IMR-90 (cell line): ENCODE results near the gene ZFHX3. TPM values are rescaled to one million over a fixed set of nuclear protein-coding genes. Genes with fewer than 3 reads are reported as not detected.
A peak's percentile ranks its signal among the peaks of the same experiment; 100 is the strongest.

Experiments
- ATAC-seq: fragments of 200-7000 bp; cut with Tn5 transposase; 2 replicates; pipeline ENCODE4 v1.9.1; 2020; ENCODE audit warnings: low read depth, mild to moderate bottlenecking, moderate library complexity
- BruUV-seq: library from RNA; stranded (reverse); fragments of 400-500 nt; replicated peaks from 2 replicates; lab custom pipeline; 2021; lab: Mats Ljungman, UMichigan
- CTCF ChIA-PET: fragments of 300-600 bp; formaldehyde crosslinking; extraction: SDS; loops from one replicate; lab custom pipeline; 2021; ENCODE audit warnings: antibody characterized with exemption; lab: Yijun Ruan, JAX
- POLR2A ChIA-PET: fragments of 300-600 bp; sonication (Branson Sonifier 250); formaldehyde crosslinking; loops from one replicate; lab custom pipeline; 2022; ENCODE audit warnings: antibody characterized with exemption; ENCODE audit not compliant: unreplicated experiment; lab: Charles Lee
- DNase-seq: peaks from one replicate; pipeline ENCODE4 v3.0.0; 2013
- H2AFZ ChIP-seq: replicated peaks from 2 replicates; pipeline ENCODE3; 2013; ENCODE audit warnings: low read length, mild to moderate bottlenecking; ENCODE audit not compliant: poor library complexity
- H2AK5ac ChIP-seq: 2 replicates; pipeline ENCODE4 v1.6.1; 2013; ENCODE audit warnings: low read depth, low read length, inconsistent platforms
- H2AK9ac ChIP-seq: replicated peaks from 2 replicates; pipeline ENCODE3; 2013; ENCODE audit warnings: mild to moderate bottlenecking, low read depth, low read length, moderate library complexity; ENCODE audit not compliant: poor library complexity
- H2BK120ac ChIP-seq: 2 replicates; pipeline ENCODE4 v1.6.1; 2013; ENCODE audit warnings: low read depth, low read length, inconsistent platforms
- H2BK15ac ChIP-seq: 3 replicates; pipeline ENCODE4 v1.6.1; 2013; ENCODE audit warnings: low read depth, low read length, inconsistent platforms
- H2BK20ac ChIP-seq: 2 replicates; pipeline ENCODE4 v1.6.1; 2013; ENCODE audit warnings: low read depth, mild to moderate bottlenecking, inconsistent platforms, low read length, moderate library complexity
- H2BK5ac ChIP-seq: 2 replicates; pipeline ENCODE4 v1.6.1; 2013; ENCODE audit warnings: mild to moderate bottlenecking, low read depth, low read length, inconsistent platforms; ENCODE audit not compliant: poor library complexity, severe bottlenecking
- H3K14ac ChIP-seq: replicated peaks from 2 replicates; pipeline ENCODE4 v1.6.1; 2013; ENCODE audit warnings: low read depth, low read length, inconsistent platforms
- H3K18ac ChIP-seq: 2 replicates; pipeline ENCODE4 v1.6.1; 2013; ENCODE audit warnings: low read depth, low read length, control low read depth
- H3K23ac ChIP-seq: 2 replicates; pipeline ENCODE4 v1.6.1; 2013; ENCODE audit warnings: low read depth, low read length, inconsistent platforms
- H3K27ac ChIP-seq: 2 replicates; pipeline ENCODE4 v1.5.1; 2013; ENCODE audit warnings: mild to moderate bottlenecking, control low read depth, low read length; ENCODE audit not compliant: insufficient read depth
- H3K27me3 ChIP-seq: 2 replicates; pipeline ENCODE4 v1.6.1; 2013; ENCODE audit warnings: low read length; ENCODE audit not compliant: control insufficient read depth, insufficient read depth
- H3K36me3 ChIP-seq: 2 replicates; pipeline ENCODE4 v1.6.1; 2013; ENCODE audit warnings: low read length, mixed read lengths; ENCODE audit not compliant: control insufficient read depth, insufficient read depth
- H3K4ac ChIP-seq: 2 replicates; pipeline ENCODE4 v1.6.1; 2013; ENCODE audit warnings: low read depth, low read length, inconsistent platforms
- H3K4me1 ChIP-seq: 2 replicates; pipeline ENCODE4 v1.6.1; 2013; ENCODE audit warnings: low read length, mixed read lengths; ENCODE audit not compliant: control insufficient read depth, insufficient read depth
- H3K4me2 ChIP-seq: 2 replicates; pipeline ENCODE4 v1.6.1; 2013; ENCODE audit warnings: low read depth, mild to moderate bottlenecking, control low read depth, low read length, moderate library complexity
- H3K4me3 ChIP-seq: 2 replicates; pipeline ENCODE4 v1.5.1; 2013; ENCODE audit warnings: low read depth, mild to moderate bottlenecking, control low read depth, low read length, moderate library complexity; ENCODE audit not compliant: insufficient read depth
- H3K56ac ChIP-seq: 2 replicates; pipeline ENCODE4 v1.6.1; 2013; ENCODE audit warnings: low read length, inconsistent platforms; ENCODE audit not compliant: insufficient read depth; ENCODE audit errors: extremely low read depth
- H3K79me1 ChIP-seq, 2 experiments: 2 replicates each; pipeline ENCODE4 v1.6.1; 2013; ENCODE audit warnings: low read length in 2 of 2, inconsistent platforms in 1 of 2, low read depth in 1 of 2
- H3K9ac ChIP-seq: 2 replicates; pipeline ENCODE4 v1.6.1; 2013; ENCODE audit warnings: low read depth, low read length, control low read depth
- H3K9me1 ChIP-seq: 2 replicates; pipeline ENCODE4 v1.6.1; 2013; ENCODE audit warnings: low read length, inconsistent platforms; ENCODE audit not compliant: insufficient read depth
- H3K9me3 ChIP-seq: 2 replicates; pipeline ENCODE4 v1.6.1; 2013; ENCODE audit warnings: low read length; ENCODE audit not compliant: control insufficient read depth, insufficient read depth
- H4K20me1 ChIP-seq: 2 replicates; pipeline ENCODE4 v1.6.1; 2013; ENCODE audit warnings: low read length, inconsistent platforms; ENCODE audit not compliant: insufficient read depth
- H4K5ac ChIP-seq: 2 replicates; pipeline ENCODE4 v1.6.1; 2013; ENCODE audit warnings: mild to moderate bottlenecking, low read depth, low read length, control low read depth
- H4K8ac ChIP-seq, 2 experiments: 2 replicates each; pipeline ENCODE4 v1.6.1; 2013; ENCODE audit warnings: low read depth in 2 of 2, low read length in 2 of 2, control low read depth in 1 of 2, inconsistent platforms in 1 of 2
- H4K91ac ChIP-seq: 2 replicates; pipeline ENCODE4 v1.6.1; 2013; ENCODE audit warnings: low read depth, low read length, inconsistent platforms; ENCODE audit not compliant: insufficient read depth
- BHLHE40 ChIP-seq: fragments of 150-350 bp; IDR thresholded peaks from 2 replicates; pipeline ENCODE4 v1.6.1; 2016; ENCODE audit warnings: mild to moderate bottlenecking, low read depth, low read length
- CEBPB ChIP-seq: IDR thresholded peaks from 2 replicates; pipeline ENCODE4 v1.6.1; 2012; ENCODE audit warnings: low read depth, low read length, improper control_type of control experiment
- CHD1 ChIP-seq: IDR thresholded peaks from 2 replicates; pipeline ENCODE4 v1.6.1; 2012; ENCODE audit warnings: low read depth, low read length, improper control_type of control experiment
- CTCF ChIP-seq: conservative IDR thresholded peaks from 2 replicates; pipeline ENCODE4 v1.5.1; 2012; ENCODE audit warnings: mild to moderate bottlenecking, low read depth, low read length, improper control_type of control experiment
- ELK1 ChIP-seq: fragments of 150-350 bp; IDR thresholded peaks from 2 replicates; pipeline ENCODE4 v1.6.1; 2016; ENCODE audit warnings: low read depth, mild to moderate bottlenecking, low read length, moderate library complexity, borderline replicate concordance
- FOS ChIP-seq: fragments of 150-350 bp; IDR thresholded peaks from 2 replicates; pipeline ENCODE4 v1.6.1; 2016; ENCODE audit warnings: low read depth, low read length
- MAFK ChIP-seq: IDR thresholded peaks from 2 replicates; pipeline ENCODE4 v1.6.1; 2012; ENCODE audit warnings: low read depth, low read length, improper control_type of control experiment
- NFE2L2 ChIP-seq: fragments of 150-350 bp; IDR thresholded peaks from 2 replicates; pipeline ENCODE4 v1.6.1; 2016; ENCODE audit warnings: low read depth, mild to moderate bottlenecking, low read length
- POLR2A ChIP-seq: IDR thresholded peaks from 2 replicates; pipeline ENCODE4 v1.6.1; 2012; ENCODE audit warnings: mild to moderate bottlenecking, low read depth, low read length
- RAD21 ChIP-seq: IDR thresholded peaks from 2 replicates; pipeline ENCODE4 v1.6.1; 2012; ENCODE audit warnings: low read length, improper control_type of control experiment
- RCOR1 ChIP-seq: IDR thresholded peaks from 2 replicates; pipeline ENCODE4 v1.6.1; 2012; ENCODE audit warnings: mild to moderate bottlenecking, low read length, improper control_type of control experiment; ENCODE audit not compliant: insufficient replicate concordance
- RFX5 ChIP-seq: IDR thresholded peaks from 2 replicates; pipeline ENCODE4 v1.8.0; 2012; ENCODE audit warnings: low read depth, mild to moderate bottlenecking, low read length, moderate library complexity
- SMC3 ChIP-seq: fragments of 150-350 bp; IDR thresholded peaks from 2 replicates; pipeline ENCODE4 v1.6.1; 2016; ENCODE audit warnings: low read depth, mild to moderate bottlenecking, antibody characterized with exemption, low read length, moderate library complexity
- USF2 ChIP-seq: fragments of 150-350 bp; IDR thresholded peaks from 2 replicates; pipeline ENCODE4 v1.6.1; 2017; ENCODE audit warnings: mild to moderate bottlenecking, antibody characterized with exemption, low read length, low read depth
- WGBS, 2 experiments: methylation state at CpG; one replicate each; pipeline versions ENCODE4 v1.1.5 to v1.1.7; 2013; ENCODE audit warnings: missing lambda C conversion rate in 2 of 2; ENCODE audit not compliant: insufficient read length in 1 of 2; ENCODE audit errors: extremely low coverage in 2 of 2; 5-methylcytosine and 5-hydroxymethylcytosine counted together
- dilution Hi-C: fragments of 300-500 bp; cut with HindIII; formaldehyde crosslinking; loops from one replicate; pipeline ENCODE4 v1.14.3; 2018; ENCODE audit warnings: low sequenced_read_pairs; ENCODE audit not compliant: unreplicated experiment
- in situ Hi-C: fragments of 300-500 bp; cut with MboI; formaldehyde crosslinking; loops from 3 replicates; pipeline ENCODE4 v1.14.3; 2019; ENCODE audit warnings: low sequenced_read_pairs, inconsistent platforms, mixed read lengths
- intact Hi-C: fragments of 100-400 bp; cut with micrococcal nuclease; formaldehyde crosslinking; loops from 2 replicates; pipeline ENCODE4 v1.10.0; 2022
- polyA plus RNA-seq, 3 experiments: library from polyadenylated mRNA; depleted of rRNA; stranded (reverse); fragments of >200 nt; gene quantifications; 2 replicates each; pipeline ENCODE4 v1.2.3, GENCODE V29; 2012; ENCODE audit warnings: low replicate concordance in 1 of 3
- total RNA-seq: library from RNA; depleted of rRNA; stranded (reverse); fragments of >200 nt; gene quantifications from 2 replicates; pipeline ENCODE4 v1.2.3, GENCODE V29; 2012

The ZFHX3 gene
- total and polyA plus RNA-seq, 2 of the 4 experiments (the other 2 are of a cell fraction) = 1.4 to 1.7 TPM

- no peak overlapping the region for H2BK20ac ChIP-seq
- in situ Hi-C loops = no loop called here
- no peak overlapping the region for H3K27ac ChIP-seq
- no peak overlapping the region for H2BK15ac ChIP-seq
- POLR2A ChIA-PET = interaction anchor here (0.5 kb wide), 1 partner anchor 306 kb away, joined by 3 read pairs; no protein-coding TSS in a partner anchor
- peaks cover 2 to 8% of the 10 kb centered on the region in 2 experiments; a peak in 2 of 4 replicates for H3K79me1 ChIP-seq
- no peak overlapping the region for H4K5ac ChIP-seq
- TF ChIP-seq CEBPB (no peak), ELK1 (no peak), POLR2A (no peak), CTCF (no peak), RAD21 (no peak), NFE2L2 (no peak), RFX5 (no peak), CHD1 (no peak), BHLHE40 (no peak), SMC3 (no peak), USF2 (no peak), FOS (no peak), RCOR1 (no peak), MAFK (no peak)
- 0 out of 2 replicates have a peak overlapping the region, but pooled peaks have one; percentile 22 for H3K14ac ChIP-seq
- no peak overlapping the region for H4K91ac ChIP-seq
- H3K9ac ChIP-seq = no peak overlapping the region
- no peaks in the 10 kb centered on the region for H4K20me1 ChIP-seq
- no peak overlapping the region for H3K18ac ChIP-seq
- H3K4me1 ChIP-seq = peaks cover 7% of the 10 kb centered on the region
- H3K9me3 ChIP-seq = no peaks in the 10 kb centered on the region
- no peak overlapping the region for H3K56ac ChIP-seq
- no peak overlapping the region for H2AK9ac ChIP-seq
- no peak overlapping the region for H2AK5ac ChIP-seq
- CTCF ChIA-PET = interaction anchor here (1.0 to 1.1 kb wide), 2 partner anchors 10 to 48 kb away, joined by 3 read pairs; no protein-coding TSS in a partner anchor
- H2BK5ac ChIP-seq = no peak overlapping the region
- intact Hi-C loops = loop anchor here (5.0 to 10.0 kb wide), 3 partner anchors 283 to 1510 kb away; partner anchors contain the start of gene PSMD7
- H3K27me3 ChIP-seq = no peaks in the 10 kb centered on the region
- WGBS, 2 experiments = no CpG with 5 or more reads among the region's 2 CpGs
- DNase-seq (no peak), ATAC-seq (no peak)
- H3K9me1 ChIP-seq = peaks cover 4% of the 10 kb centered on the region
- H2AFZ ChIP-seq = no peak overlapping the region
- no peak overlapping the region for H3K4me3 ChIP-seq
- no peak overlapping the region for H3K4ac ChIP-seq
- no peak overlapping the region for H4K8ac ChIP-seq
- H3K4me2 ChIP-seq = peak overlapping the region; percentile 73; the same call in 1 of the 2 replicates
- BruUV-seq = no TSS peak
- H3K36me3 ChIP-seq = peaks cover 11% of the 10 kb centered on the region; the same call in 1 of the 2 replicates
- H3K23ac ChIP-seq = no peak overlapping the region
- dilution Hi-C loops = no loop called here
- H2BK120ac ChIP-seq = no peak overlapping the region
These were observed 262.8 kb downstream of the ZFHX3 start for GRCh38 chr16:72785171-72785570.
